NCI-H69 (cell line): ENCODE measurements around the gene GNG3.
"Not testable (repeated sequence)": the region's sequence is repeated elsewhere in the genome, so short reads cannot be mapped to it uniquely, and the experiment has no call there.

Source experiments
- DNase-seq: peaks from one replicate; lab custom pipeline; 2025; lab: John Stamatoyannopoulos, UW

The GNG3 gene

DNA sequence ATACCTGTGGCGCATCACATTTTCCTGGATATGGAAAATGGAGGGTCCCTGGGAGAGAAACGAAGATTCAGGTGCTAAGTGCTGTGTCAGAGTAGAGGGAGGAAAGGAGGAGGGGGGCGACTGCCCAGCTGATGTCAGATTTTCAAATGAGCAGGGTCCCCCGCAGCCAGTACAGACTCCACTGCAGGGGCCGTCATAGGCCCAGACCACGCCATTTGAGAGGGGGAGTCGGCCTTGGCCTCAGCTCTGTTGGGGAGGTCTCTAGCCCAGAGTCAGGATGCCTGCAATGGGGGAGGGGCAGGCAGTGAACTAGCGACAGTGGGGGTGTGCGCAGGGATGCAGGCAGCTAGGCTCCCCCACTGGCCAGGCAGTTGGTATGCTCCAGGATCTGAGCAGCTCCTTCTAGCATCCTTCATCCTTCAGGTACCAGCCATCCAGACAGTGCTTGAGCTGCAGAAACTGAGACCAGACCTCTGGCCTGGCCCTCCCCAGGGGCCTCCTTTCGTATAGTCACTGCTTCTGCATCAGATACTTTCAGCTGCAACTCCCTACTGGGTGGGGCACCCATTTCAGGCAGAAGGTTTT lies at the start of gene GNG3, which contains the start of gene BSCL2:
Gene GNG3, plus strand, starts transcription at position 400 of the 585 bp plus-strand sequence. CDS start 620 bp downstream, outside the sequence.
Gene BSCL2, minus strand, starts transcription at position 148 of the 585 bp plus-strand sequence. CDS start 229 bp downstream, outside the sequence.
- peak; percentile 48 for DNase-seq

DNA sequence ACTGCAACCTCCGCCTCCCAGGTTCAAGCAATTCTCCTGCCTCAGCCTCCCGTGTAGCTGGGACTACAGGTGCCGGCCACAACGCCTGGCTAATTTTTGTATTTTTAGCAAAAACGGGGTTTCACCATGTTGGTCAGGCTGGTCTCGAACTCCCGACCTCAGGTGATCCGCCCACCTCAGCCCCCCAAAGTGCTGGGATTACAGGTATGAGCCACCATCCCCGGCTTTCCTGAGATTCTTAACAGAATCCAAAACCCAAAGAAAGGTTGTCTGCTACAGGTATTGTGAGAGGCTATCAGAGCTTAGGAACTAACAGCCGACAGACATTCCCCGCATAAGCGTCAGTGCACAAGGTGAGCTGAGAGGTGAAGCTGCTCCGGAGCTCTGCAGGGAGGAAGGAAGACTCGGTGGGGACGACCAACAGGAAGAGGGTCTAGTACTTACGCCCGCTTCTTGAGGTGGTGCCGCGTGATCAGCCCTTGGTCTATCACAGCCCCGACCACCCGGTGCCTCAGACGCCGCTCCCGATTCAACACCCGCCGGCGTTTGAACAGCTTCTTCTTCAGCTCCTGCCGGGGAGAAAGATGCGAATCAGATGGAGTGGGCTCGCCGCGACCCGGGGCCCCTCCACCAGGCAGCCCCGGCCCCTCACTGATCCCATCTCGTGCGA lies 42.9 kb upstream of the GNG3 start:
- peak; percentile 87 for DNase-seq

DNA sequence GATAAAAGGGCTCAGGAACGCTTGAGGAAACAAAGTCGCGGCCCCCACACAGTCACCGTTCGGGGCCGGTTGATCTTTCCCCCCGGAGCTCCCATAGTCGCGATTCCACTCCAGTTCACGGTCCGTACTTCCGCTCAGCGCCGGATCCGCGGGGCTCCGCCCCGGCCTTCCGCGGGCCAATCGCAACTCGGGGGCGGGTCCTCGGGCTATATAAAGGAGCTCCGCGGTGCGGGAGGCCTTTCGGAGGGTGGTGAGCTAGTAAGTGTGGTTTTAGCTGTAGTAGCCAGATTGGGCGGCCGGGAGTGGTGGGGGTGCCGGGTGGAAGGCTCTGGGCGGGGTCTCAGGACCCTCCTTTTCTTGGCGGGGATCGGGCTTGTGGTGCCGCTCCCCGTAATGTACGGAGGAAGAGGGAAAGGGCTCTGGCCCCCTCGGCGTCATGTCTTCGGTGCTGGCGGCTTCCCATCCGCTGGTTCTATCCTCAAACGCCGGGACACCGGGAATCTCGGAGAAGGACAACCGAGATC lies 42.3 kb upstream of the GNG3 start, which contains the start of the genes C11orf98 and CSKMT:
Gene C11orf98, minus strand, starts transcription at position 136 of the 524 bp plus-strand sequence. Its CDS starts 41 bp downstream, at position 95.
Gene CSKMT, plus strand, starts transcription at position 238 of the 524 bp plus-strand sequence. CDS start 568 bp downstream, outside the sequence.
- DNase-seq, result peak; percentile 97

DNA sequence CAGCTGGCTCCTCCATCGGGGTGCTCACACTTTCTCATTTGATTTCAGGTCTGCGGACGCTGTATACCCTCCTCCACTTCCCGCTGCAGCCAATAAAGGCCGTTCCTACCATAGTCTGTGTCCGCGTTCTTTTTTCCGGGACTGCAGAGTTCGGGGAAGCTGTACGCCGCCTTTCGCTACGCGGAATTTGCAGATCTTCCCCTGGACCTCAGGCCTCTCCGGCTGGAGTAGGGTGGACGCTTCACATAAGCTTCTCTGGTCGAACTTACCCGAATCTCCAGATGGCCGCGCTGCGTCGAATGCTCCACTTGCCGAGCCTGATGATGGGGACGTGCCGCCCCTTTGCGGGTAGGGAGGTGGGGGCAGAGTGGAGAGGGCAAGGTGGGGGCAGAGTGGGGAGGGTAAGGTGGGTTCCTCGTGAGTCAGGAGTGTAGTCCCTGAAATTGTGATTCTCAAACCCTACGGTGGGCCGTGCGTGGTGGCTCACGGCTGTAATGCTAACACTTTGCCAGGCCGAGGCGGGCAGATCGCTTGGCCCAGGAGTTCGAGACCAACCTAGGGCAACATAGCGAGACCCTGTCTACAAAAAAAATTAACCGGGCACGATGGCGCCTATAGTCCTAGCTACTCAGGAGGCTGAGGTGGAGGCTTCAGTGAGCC lies 41.7 kb upstream of the GNG3 start:
- DNase-seq, result peak; percentile 66

DNA sequence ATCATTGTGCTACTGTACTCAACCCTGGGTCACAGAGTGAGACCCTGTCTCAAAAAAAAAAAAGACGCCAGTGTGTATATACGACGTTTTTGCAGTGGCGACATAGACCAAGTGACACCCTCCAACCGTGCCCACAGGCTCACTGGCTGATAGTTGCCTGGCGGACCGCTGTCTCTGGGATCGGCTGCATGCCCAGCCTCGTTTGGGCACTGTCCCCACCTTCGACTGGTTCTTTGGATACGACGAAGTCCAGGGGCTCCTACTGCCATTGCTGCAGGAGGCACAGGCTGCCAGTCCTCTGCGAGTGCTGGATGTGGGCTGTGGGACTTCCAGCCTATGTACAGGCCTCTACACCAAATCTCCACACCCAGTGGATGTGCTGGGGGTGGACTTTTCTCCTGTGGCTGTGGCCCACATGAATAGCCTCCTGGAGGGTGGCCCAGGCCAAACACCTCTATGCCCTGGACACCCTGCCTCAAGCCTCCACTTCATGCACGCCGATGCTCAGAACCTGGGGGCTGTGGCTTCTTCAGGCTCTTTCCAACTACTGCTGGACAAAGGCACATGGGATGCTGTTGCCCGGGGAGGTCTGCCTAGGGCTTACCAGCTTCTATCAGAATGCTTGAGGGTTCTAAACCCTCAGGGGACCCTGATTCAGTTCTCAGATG lies 41.1 kb upstream of the GNG3 start:
- no peak for DNase-seq

DNA sequence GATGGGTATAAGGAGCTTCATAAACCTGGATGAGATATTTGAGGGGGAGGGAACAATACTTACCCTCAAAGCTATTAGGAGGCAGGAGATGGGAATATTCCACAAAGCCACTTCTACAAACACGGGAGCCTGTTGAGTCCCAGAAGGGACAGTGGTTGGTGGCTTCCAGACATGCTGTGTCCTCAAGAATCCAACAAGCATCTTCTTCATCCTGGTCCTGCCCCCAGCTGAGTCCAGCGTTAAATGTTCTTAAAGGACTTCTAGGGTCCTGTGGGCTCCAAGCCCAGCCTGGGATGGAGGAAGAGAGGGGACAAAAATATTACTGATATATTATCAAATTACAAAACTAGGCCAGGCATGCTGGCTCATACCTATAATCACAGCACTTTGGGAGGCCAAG lies 40.0 kb upstream of the GNG3 start:
- DNase-seq, result no peak

DNA sequence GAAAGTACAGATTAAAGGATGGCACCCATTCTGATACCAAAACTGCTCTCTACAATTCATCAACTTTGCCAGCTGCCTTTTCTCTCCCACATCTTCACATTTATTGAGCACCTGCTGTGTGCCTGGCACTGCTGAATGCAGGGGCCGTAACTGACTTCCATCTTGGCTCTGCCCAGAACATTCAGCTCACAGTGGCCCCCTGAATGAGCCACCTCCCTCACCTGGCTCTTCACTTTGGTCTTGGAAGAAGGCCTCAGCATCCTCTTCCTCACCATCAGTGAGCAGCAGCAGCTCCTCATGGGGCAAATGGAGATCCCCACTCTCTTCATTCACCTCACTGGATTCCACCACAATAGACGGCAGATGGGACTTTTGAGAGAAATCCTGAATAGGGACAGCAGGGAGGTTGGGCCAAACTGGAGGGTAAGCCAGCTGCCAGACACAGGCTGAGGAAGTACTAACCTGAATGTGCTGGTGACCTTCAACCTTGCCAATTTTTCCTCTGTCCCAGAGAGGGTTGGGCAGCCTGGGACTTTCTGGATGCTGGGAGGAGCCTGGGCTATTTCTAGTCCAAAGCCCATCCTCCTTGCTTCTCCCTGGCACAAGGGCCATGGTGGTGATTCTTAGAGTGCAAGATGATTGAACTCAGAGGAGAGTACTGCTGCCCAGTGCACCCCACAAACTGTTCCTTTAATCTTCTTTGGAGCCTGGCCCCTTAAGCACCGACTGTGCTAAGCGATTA lies 37.9 kb upstream of the GNG3 start:
- peak; percentile 45 for DNase-seq

DNA sequence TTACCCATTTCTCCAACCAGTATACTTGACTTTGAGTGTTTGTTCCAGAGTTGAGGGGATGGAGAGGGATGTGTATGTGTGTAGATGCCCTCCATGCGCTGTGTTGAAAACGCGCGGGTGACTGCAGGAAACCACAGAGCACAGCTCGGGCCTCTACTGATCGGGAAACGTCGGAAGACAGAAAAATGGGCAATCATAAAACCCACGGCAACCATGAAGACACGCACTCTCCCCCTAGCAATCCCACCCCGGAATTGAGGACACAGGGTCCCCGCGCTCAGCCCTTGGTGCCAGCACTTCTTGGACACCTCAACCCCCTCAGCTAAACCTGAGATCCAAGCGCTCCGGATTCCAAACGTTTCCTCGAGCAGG lies 36.3 kb upstream of the GNG3 start:
- DNase-seq, result no peak

DNA sequence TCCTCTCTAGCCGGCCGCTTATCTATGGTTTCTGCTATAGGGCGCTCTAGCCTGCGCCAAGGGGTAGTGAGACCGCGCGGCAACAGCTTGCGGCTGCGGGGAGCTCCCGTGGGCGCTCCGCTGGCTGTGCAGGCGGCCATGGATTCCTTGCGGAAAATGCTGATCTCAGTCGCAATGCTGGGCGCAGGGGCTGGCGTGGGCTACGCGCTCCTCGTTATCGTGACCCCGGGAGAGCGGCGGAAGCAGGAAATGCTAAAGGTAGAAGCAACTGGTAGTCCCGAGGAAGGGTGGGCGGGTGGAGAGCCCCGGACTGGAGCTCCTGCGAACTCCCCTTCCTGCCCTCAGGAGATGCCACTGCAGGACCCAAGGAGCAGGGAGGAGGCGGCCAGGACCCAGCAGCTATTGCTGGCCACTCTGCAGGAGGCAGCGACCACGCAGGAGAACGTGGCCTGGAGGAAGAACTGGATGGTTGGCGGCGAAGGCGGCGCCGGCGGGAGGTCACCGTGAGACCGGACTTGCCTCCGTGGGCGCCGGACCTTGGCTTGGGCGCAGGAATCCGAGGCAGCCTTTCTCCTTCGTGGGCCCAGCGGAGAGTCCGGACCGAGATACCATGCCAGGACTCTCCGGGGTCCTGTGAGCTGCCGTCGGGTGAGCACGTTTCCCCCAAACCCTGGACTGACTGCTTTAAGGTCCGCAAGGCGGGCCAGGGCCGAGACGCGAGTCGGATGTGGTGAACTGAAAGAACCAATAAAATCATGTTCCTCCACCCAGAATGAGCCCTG lies 35.7 kb upstream of the GNG3 start, which contains the start of the genes LBHD1 and UQCC3:
Gene LBHD1, minus strand, starts transcription at position 660 of the 782 bp plus-strand sequence. CDS start 2,236 bp downstream, outside the sequence.
Gene UQCC3, plus strand, starts transcription at position 66 of the 782 bp plus-strand sequence. Its CDS starts 73 bp downstream, at position 139.
- DNase-seq, result peak; percentile 96

DNA sequence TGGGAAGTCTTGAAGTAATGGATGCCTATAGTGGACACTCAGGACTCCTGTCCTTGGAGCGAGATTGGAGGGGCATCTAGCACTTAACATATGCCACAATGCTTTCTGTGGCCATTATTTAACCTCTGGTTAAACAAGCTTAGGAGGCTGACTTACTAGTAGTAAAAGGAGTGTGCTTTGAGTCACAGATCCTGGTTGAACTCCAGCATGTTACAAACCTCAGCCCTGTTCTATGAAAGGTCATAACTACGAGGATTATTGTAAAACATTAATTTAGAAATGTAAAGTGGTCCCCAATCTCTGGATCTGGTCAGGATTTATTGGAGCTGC lies 34.3 kb upstream of the GNG3 start:
- DNase-seq, result no peak

DNA sequence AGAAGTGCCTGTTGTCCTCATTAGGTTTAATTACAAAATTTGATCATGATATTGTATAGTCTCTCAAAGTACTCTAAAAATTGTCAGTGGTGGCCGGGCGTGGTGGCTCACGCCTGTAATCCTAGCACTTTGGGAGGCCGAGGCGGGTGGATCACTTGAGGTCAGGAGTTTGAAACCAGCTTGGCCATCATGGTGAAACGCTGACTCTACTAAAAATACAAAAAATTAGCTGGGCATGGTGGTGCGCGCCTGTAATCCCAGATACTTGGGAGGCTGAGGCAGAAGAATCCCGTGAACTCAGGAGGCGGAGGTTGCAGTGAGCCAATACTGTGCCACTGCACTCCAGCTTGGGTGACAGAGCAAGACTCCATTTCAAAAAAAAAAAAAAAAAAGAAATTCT lies 32.1 kb upstream of the GNG3 start:
- not testable (repeated sequence) for DNase-seq

DNA sequence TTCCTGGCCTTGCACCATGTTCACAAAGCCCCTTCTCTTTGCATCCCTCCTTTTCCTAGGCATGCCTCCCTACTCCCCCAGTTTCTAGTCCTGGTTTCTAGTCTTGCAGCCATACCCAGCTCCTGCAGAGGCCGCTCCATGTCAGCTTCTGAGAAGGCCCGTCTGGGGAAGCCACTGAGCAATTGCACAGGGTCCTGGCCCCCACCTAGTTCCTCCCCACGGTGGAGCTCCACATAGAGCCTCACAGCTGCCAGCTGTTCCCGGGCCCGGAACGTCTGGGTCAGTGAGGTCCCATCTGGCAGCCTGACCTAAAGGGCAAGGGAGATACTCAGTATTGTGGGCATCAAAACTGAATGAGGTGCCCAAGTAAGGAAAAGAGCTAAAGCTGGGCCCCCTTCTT lies 30.8 kb upstream of the GNG3 start:
- peak; percentile 22 for DNase-seq

DNA sequence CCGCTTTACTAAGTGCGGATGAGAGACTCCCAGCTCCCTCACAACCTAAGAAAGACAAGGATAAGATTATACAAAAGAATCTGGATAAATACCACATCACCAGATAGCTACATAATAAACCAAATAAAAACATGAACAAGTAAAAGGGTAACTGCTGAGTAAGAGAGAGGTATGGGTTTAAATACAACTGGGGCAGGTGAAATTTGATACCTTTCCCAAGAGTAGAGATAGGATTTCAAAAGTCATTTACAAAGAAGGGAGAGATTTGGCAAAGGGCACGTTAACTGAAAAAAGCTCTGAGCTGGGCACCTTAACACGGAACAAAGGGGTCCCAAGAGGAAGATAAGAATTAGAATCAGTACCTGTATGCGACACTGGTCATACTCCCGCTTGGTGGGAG lies 30.3 kb upstream of the GNG3 start:
- DNase-seq, result no peak

DNA sequence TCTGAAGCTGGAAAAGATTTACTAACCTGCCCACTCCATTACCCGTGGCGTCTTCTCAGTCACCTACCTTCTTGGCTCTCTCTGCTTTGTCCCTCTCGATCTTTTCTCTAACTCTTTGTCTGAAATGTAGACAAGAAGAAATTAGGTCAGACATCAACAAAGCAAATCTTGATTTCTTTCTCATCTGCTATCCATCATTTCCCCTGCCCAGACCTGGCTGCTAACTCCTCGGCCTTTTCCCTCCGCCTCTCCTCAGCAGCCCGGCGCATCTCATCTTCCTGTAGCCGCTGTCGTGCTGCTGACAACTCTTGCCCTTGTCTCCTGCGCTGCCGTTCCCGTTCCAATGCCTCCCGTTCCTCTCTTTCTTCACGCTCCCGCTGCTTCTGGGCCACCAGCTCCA lies 29.8 kb upstream of the GNG3 start:
- DNase-seq, result no peak

DNA sequence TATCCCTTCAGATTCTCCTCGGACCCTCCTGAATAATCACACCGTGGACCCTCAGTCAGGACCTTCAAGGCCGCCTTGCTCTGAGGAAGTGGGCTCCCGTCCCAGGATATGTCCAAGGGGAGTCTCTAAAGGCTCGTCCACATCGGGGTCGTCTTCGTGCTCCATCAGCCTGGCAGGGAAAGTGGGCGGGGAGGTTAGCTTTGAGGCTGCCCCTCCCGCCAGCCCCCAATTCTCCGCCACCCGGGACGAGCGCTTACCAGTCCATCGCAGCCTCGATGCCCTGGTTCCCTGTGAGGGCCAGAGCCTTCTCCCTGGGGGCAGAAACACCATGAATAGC lies 29.1 kb upstream of the GNG3 start:
- no peak for DNase-seq

DNA sequence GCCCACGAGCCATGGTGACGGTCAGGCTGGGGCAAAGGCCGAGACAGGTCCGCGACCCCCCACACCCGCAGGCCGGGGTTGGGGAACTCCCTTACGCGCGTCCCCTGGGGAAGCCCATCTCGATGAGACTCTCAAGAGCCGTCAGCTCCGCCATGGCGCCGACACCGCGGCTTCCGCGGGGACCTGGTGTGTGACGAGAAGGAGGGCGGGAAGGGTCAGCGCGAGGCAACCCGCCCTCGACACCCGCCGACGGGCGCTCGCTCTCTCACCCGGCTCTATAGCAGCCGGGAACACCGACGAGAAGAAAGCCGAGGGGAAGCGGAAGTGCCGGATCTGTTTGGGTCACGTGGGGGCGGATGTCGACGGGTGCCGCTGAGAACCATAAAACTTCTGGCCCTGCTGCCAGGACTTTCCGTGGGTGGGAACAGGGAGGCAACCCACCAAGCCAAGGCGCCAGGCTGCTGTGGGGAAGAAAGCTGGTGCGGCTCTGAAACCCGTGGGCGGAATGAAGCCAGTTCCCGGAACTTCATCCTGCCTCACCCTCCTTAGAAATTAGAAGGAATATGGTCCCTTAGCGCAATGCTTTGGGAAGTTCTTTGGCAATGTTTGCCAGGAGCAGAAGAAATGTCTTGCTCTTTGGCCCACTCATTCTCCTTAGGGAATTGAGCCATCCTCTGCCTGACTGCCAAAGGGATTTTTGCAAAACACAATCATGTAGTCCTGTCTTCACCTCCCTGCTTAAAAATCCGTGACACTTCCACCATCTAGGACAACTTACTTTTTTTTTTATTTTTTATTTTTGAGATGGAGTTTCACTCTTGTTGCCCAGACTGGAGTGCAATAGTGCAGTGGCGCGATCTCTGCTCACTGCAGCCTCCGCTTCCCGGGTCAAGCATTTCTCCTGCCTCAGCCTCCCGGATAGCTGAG lies 28.4 kb upstream of the GNG3 start, which contains the start of gene UBXN1:
Gene UBXN1, minus strand, starts transcription at position 304 of the 927 bp plus-strand sequence. Its CDS starts 150 bp downstream, at position 154.
- peak; percentile 93 for DNase-seq

DNA sequence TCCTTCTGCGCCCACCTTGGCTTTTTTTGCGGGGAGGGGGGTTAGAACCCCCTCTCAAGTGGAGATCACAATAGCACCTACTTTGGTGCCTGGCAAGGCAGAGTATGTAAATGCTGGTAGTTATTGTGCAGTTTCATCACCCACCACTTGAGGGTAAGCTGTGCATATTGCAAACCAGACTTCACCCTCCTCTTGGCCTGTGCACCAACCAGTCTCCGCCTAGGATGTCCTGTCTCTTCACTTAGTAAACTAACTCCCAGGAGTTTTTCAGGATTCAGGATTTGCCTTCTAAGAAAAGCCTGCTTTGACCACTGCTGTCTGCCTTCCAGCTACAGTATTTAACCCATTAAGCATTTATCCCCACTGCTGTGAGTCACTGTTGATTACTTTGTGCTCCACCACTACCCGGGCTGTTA lies 26.6 kb upstream of the GNG3 start:
- peak; percentile 75 for DNase-seq

DNA sequence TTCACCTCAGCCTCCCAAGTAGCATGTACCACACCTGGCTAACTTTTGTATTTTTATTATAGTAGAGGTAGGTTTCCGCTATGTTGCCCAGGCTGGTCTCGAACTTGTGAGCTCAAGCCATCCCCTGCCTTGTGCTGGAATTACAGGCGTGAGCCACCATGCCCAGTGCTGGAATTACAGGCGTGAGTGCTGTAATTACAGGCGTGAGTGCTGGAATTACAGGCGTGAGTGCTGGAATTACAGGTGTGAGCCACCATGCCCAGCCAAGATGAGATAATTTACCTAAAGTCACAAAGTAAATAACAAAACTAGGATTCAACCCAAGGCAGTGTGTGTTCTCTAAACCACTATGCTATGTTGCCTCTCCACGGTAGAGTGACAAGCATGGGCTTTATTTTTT lies 25.0 kb upstream of the GNG3 start:
- DNase-seq, result peak; percentile 47
